Pancreas (tissue), 10 donors: ENCODE results near the gene TRNAU1AP. TPM values are rescaled to one million over a fixed set of nuclear protein-coding genes. Genes with fewer than 3 reads are reported as not detected.
A peak's percentile ranks its signal among the peaks of the same experiment; 100 is the strongest.
"Not testable (repeated sequence)": the region's sequence is repeated elsewhere in the genome, so short reads cannot be mapped to it uniquely, and the experiment has no call there.

Source experiments
- ATAC-seq, 4 donors: fragments of 200-7000 bp; cut with Tn5 transposase; one replicate each; pipeline versions ENCODE4 v1.8.0 to v1.9.1; 2020; ENCODE audit warnings: mild to moderate bottlenecking in 4 of 4, moderate library complexity in 4 of 4
- DNase-seq, 6 donors: peaks; one replicate each; pipeline ENCODE4 v3.0.0-alpha.2; 2020
- FAIRE-seq: peaks from 2 replicates; lab custom pipeline; 2012; peaks lifted over from hg19 to GRCh38; lab: Jason Lieb, UNC
- H3K27ac ChIP-seq, 4 donors: fragments of 200-600 bp; sonication (generic); 1 replicate in 3 of 4; 2 replicates in 1 of 4; pipeline versions ENCODE4 v1.5.0 to v1.8.0; 2020
- H3K27me3 ChIP-seq, 4 donors: fragments of 200-600 bp; one replicate each; pipeline ENCODE4 v1.8.0; 2021
- H3K36me3 ChIP-seq, 3 donors: fragments of 200-600 bp; sonication (generic) in 1 of 3; one replicate each; pipeline versions ENCODE4 v1.5.0 to v1.8.0; 2020 to 2021
- H3K4me1 ChIP-seq, 3 donors: fragments of 200-600 bp; one replicate each; pipeline ENCODE4 v1.8.0; 2021
- H3K4me3 ChIP-seq, 4 donors: fragments of 200-600 bp; sonication (generic) in 2 of 4; one replicate each; pipeline versions ENCODE4 v1.5.0 to v1.8.0; 2020 to 2021
- H3K9me3 ChIP-seq, 4 donors: fragments of 200-600 bp; one replicate each; pipeline ENCODE4 v1.8.0; 2021
- WGBS, 2 donors: extraction: QIAGEN DNeasy Blood & Tissue Kit; methylation state at CpG; one replicate each; pipeline ENCODE4 v1.1.7; 2013; 5-methylcytosine and 5-hydroxymethylcytosine counted together
- intact Hi-C, 3 donors: fragments of 100-400 bp; cut with DNase I; formaldehyde crosslinking; loops; one replicate each; pipeline versions ENCODE4 v1.11.1 to v1.14.2; 2022
- polyA plus RNA-seq, 2 donors: library from polyadenylated mRNA; stranded (reverse); fragments of 200-250 nt; gene quantifications; one replicate each; pipeline ENCODE4 v1.2.3, GENCODE V29; 2013
- total RNA-seq, 6 donors: library from RNA; stranded (reverse); fragmentation: NEBNext Ultra II Directional in 4 of 6; extraction: Animal tissue kit (Norgen Biotek cat#: 25700) in 4 of 6; gene quantifications; one replicate each; pipeline versions ENCODE4 v1.2.1 to v1.2.4, GENCODE V29; 2021 to 2023
- TF ChIP-seq, protein P1 (sequence below), 4 donors: fragments of 200-600 bp; sonication (generic) in 3 of 4; IDR thresholded peaks; one replicate each; pipeline versions ENCODE4 v1.5.0 to v1.8.0; 2021; ENCODE audit warnings: antibody characterized with exemption in 4 of 4
- donor health status: healthy with polysubstance abuse.
- donor health status: DM: no; HTN: no; CAD: no; lungs with moderate emphysema.
- donor health status: DM: no; HTN: no; CAD: no.
- donor health status: control.
- donor health status: control.
- donor health status: Bipolar disorder and iron deficiency.
- donor health status: DM: yes; HTN: yes; CAD: no.
- donor health status: DM: no; HTN: no; CAD: no.
- donor health status: DM: no; HTN: no; CAD: no.
- donor health status: DM: yes; HTN: yes; CAD: no.

Gene TRNAU1AP
- total and polyA plus RNA-seq, 8 donors, result 5.5 to 17.8 (median 10.5) TPM

DNA sequence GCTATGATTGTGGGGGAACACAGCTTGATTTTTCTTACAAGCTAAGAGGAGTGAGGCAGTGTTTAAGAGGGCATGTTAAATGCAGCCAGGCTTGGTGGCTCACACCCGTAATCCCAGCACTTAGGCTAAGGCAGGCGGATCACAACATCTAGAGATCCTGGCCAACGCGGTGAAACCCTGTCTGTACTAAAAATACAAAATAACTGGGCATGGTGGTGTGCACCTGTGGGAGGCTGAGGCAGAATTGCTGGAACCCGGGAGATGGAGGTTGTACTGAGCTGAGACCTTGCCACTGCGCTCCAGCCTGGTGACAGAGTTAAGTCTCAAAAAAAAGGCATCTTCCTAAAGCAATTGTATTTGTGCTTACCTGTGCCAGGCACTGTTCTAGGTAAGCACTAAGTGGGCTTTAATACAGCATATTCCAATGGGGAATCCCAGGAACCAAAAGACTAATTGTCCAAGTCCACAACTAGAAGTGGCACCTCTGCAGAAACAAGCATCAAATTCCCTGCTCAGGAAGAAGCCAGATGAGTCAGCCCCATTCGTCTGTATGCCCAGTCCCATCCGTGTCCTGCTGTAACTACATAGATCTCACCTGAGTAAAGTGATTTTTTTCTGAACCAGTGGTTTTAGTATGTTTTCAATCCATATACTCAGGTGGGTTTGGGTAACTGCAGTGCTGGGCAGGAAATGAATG lies 42.5 kb upstream of the TRNAU1AP start:
- DNase-seq (peak in 1 of 6 donors; percentile 21), FAIRE-seq (no peak), ATAC-seq (no peak)
- H3K9me3 ChIP-seq, result no peaks in the 10 kb centered on the region
- no peaks in the 10 kb centered on the region for H3K27me3 ChIP-seq
- peaks cover 10 to 24% (median 20%) of the 10 kb centered on the region in 3 donors for H3K4me1 ChIP-seq
- TF ChIP-seq, protein P1, sequence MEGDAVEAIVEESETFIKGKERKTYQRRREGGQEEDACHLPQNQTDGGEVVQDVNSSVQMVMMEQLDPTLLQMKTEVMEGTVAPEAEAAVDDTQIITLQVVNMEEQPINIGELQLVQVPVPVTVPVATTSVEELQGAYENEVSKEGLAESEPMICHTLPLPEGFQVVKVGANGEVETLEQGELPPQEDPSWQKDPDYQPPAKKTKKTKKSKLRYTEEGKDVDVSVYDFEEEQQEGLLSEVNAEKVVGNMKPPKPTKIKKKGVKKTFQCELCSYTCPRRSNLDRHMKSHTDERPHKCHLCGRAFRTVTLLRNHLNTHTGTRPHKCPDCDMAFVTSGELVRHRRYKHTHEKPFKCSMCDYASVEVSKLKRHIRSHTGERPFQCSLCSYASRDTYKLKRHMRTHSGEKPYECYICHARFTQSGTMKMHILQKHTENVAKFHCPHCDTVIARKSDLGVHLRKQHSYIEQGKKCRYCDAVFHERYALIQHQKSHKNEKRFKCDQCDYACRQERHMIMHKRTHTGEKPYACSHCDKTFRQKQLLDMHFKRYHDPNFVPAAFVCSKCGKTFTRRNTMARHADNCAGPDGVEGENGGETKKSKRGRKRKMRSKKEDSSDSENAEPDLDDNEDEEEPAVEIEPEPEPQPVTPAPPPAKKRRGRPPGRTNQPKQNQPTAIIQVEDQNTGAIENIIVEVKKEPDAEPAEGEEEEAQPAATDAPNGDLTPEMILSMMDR (IDR thresholded peaks at IDR 0.05), result no peak
- H3K4me3 ChIP-seq, result peak overlapping the region in 1 of 4 donors; percentile 89
- intact Hi-C loops, result no loop called here
- no peak overlapping the region for H3K27ac ChIP-seq
- peaks cover 0 to 30% (median 16%) of the 10 kb centered on the region in 3 donors for H3K36me3 ChIP-seq
- WGBS, 2 donors, result 73 to 76% methylated on average over 8 of the region's 8 CpGs

DNA sequence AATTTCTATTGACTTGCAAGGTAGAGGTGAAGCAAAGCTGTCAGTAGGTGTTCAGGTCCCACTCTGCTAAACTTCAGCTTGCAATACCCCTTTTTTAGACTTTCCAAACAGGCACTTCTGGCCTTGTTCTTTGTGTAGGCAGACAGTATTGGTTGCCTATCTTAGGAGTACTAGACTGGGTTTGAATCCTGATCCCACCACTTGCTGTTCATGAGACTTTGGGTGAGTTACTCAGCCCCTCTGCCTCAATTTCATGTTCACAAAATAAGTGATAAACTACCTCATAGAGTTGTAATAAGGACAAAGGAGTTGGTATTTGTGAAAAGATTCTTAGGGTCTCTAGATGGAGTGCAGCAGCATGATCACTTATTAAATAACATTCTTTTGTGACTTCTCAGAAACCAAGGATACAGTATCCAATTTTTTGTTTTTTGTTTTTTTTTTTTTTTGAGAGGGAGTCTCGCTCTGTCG lies 41.9 kb upstream of the TRNAU1AP start:
- Histone ChIP-seq H3K4me3 (no peak overlapping the region), H3K36me3 (peaks cover 0 to 30% (median 16%) of the 10 kb centered on the region in 3 donors), H3K4me1 (peaks cover 10 to 24% (median 20%) of the 10 kb centered on the region in 3 donors), H3K27ac (no peak overlapping the region), H3K9me3 (no peaks in the 10 kb centered on the region), H3K27me3 (no peaks in the 10 kb centered on the region)
- intact Hi-C loops, result no loop called here
- DNase-seq (no peak), ATAC-seq (no peak), FAIRE-seq (no peak)
- WGBS, 2 donors, result 82 to 100% methylated on average over 2 of the region's 2 CpGs
- TF ChIP-seq, protein P1 (IDR thresholded peaks at IDR 0.05), result no peak

DNA sequence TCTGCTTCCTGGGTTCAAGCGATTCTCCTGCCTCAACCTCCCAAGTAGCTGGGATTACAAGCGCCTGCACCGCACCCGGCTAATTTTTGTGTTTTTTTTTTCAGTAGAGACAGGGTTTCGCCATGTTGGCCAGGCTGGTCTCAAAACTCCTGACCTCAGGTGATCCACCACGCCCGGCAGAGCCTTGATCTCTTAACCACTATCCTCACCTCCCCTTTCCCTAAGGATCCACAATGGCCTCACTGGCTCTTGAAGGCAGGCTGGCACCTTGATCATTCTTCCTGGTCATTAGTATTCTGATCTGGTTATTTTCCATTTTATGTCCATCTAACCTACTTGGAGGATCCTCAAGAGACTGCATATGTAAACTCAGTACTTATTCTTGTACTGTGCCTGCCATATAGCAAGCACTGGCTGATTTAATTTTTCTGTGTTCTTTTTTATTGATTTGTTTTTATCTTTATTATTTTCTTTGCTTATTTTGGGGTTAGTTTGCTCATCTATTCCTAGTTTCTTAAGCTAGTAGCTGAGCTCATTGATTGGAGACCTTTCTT lies 40.8 kb upstream of the TRNAU1AP start:
- 90 to 92% methylated on average over 7 of the region's 7 CpGs for WGBS, 2 donors
- H3K9me3 ChIP-seq, result no peaks in the 10 kb centered on the region
- H3K4me3 ChIP-seq, result no peak overlapping the region
- peaks cover 0 to 30% (median 16%) of the 10 kb centered on the region in 3 donors for H3K36me3 ChIP-seq
- H3K27me3 ChIP-seq, result no peaks in the 10 kb centered on the region
- no peak for DNase-seq
- intact Hi-C loops, result no loop called here
- ATAC-seq, result no peak
- peaks cover 10 to 24% (median 20%) of the 10 kb centered on the region in 3 donors for H3K4me1 ChIP-seq
- FAIRE-seq, result no peak
- TF ChIP-seq, protein P1 (IDR thresholded peaks at IDR 0.05), result no peak
- H3K27ac ChIP-seq, result no peak overlapping the region

DNA sequence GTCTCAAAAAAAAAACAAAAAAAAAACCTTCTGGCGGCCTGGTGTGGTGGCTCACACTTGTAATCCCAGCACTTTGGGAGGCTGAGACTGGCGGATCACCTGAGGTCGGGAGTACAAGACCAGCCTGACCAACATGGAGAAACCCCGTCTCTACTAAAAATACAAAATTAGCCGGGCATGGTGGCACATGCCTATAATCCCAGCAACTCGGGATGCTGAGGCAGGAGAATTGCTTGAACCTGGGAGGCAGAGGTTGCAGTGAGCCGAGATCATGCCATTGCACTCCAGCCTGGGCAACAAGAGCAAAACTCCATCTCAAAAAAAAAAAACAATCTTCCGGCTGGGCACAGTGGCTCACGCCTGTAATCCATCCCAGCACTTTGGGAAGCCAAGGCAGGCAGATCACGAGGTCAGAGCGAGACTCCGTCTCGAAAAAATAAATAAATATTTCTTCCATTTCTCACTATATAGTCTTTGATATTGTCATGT lies 38.4 kb upstream of the TRNAU1AP start:
- WGBS, 2 donors, result 94% methylated on average over 13 of the region's 13 CpGs
- H3K27me3 ChIP-seq, H3K4me3 ChIP-seq, H3K9me3 ChIP-seq, FAIRE-seq, H3K27ac ChIP-seq, DNase-seq, ATAC-seq, intact Hi-C loops: not testable (repeated sequence)
- peaks cover 0 to 14% (median 3%) of the 10 kb centered on the region in 3 donors for H3K4me1 ChIP-seq
- peaks cover 0 to 21% (median 14%) of the 10 kb centered on the region in 3 donors for H3K36me3 ChIP-seq

DNA sequence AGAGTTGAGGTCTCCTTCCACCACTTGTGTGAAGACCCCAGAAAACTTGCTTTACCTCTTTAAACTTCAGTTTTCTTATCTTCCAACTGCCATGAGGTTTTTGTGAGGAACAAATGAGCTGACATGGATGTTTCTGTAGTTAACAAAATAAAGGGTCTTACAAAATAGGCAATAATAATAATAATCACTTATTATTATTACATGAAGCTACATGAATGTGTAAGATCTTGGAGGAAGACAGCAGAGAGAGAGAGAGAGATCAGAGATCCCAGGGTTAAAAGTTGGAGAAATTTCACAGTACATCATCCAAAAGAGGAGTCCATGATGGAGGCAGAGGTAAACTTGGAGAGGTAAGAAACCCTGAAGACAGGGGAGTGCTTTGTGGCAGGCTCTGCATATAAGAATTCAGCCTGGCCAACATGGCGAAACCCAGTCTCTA lies 36.3 kb upstream of the TRNAU1AP start:
- no peak for DNase-seq
- Histone ChIP-seq H3K27ac (no peak overlapping the region), H3K9me3 (no peaks in the 10 kb centered on the region), H3K4me3 (no peak overlapping the region), H3K36me3 (peaks cover 0 to 2% (median 0%) of the 10 kb centered on the region in 3 donors), H3K27me3 (no peaks in the 10 kb centered on the region), H3K4me1 (peaks cover 0 to 9% (median 0%) of the 10 kb centered on the region in 3 donors)
- intact Hi-C loops, result no loop called here
- TF ChIP-seq, protein P1 (IDR thresholded peaks at IDR 0.05), result no peak
- WGBS, 2 donors, result 85 to 87% methylated on average over 1 of the region's 1 CpG
- no peak for FAIRE-seq
- no peak for ATAC-seq
